ENCODE measurements around the gene AUTS2.

Gene AUTS2

DNA sequence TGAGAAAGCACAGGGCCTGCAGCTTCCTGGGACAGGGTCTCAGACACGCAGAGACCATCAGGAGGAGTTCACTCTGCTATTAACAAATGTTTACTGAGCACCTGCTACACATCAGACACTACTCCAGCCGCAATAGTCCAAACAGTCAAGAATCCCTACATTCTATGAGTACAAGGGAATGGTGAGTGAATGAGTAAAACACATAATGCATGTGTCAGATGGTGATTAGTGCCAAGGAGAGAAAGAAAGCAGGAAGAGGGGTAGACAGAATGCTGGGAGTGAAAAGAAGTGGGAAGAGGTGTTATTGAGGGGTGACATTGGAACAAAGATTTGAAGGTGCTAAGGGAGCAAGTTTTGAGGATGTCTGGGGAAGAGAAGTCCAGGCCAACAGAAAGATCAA is 899.5 kb downstream of the AUTS2 start:
- no peak for DNase-seq

- no peak for DNase-seq
Measured at GRCh38 chr7:70498232-70498992, 900.1 kb downstream of the AUTS2 start.

GRCh38 chr7:70500261-70500660 is 902.0 kb downstream of the AUTS2 start:
- no peak for DNase-seq

DNA sequence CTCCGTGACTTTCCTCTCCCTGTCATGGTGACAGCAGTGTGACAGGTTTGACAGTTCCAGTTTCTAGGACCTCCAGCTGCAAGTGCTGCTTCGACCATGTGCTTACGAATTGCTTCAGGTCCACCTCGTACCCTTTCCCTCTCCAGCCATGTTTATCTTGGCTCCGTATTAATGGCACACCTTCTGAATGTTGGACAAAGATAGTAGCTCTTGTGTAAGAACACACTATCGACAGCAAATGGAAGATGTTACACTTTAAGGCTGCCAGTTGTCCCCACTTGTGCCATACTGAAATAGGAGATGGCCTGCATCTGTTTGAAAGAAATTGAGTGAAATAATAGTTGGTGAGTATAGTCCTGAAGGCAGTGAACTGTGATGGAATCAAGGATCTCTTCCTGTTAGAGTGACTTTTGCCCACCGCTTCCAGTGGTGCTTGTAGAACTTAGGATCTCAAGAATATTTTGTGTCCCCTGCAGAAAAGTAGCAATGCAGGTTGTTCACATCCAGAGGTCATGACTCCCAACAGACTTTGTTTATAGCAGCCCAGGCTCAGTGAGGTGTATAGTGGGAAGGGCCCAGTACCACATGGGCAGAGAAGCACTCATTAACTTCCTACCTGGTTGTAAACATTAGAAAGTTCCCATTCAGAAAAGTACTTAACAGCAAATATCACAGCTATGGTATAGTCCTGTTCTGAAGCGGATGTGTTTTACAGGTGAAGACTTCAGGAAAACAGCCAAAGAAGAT is 904.0 kb downstream of the AUTS2 start:
- DNase-seq = no peak

DNA sequence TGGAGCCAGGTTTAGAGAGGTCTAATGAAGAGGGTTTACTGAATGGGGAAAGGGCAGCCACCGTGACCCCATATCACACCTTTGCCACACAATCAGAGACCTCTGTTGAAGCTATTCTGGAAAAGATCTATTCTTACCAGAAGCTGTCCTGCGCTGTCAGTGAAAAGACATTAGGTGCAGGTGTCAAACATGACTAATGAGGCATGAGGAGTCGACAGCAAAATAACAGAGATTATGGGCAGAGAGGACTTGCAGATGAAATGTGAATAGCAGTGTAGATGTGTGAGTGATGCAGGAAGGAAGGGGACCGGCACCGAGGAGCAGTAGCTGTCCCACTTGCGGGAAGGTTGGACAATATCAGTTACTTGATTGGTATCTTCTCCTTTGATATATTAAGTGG is 906.0 kb downstream of the AUTS2 start:
- no peak for DNase-seq

DNA sequence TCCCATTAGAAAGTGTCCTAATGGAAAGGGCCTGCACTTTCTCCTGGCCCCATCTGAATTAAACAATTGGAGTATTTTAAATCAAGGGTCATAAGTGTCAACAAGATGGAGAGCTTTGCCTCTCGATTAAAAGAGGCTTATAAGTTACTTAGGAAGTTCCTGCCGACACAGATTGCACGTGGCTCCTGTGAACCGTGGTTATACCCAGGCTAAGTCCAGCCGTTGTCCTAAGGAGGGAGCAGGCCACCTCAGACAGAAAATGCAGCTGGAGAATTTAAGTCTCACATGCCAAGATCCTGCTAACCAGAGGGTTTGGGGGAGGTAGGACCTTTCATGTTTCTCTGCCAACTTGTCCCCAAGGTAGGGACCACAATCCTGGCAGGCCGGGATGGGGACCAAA is 907.2 kb downstream of the AUTS2 start:
- DNase-seq = no peak

GRCh38 chr7:70505886-70506285 is 907.6 kb downstream of the AUTS2 start:
- no peak for DNase-seq

- no peak for DNase-seq
Measured at GRCh38 chr7:70506434-70506833, 908.2 kb downstream of the AUTS2 start.

GRCh38 chr7:70512144-70512543 is 913.9 kb downstream of the AUTS2 start:
- DNase-seq = no peak

DNA sequence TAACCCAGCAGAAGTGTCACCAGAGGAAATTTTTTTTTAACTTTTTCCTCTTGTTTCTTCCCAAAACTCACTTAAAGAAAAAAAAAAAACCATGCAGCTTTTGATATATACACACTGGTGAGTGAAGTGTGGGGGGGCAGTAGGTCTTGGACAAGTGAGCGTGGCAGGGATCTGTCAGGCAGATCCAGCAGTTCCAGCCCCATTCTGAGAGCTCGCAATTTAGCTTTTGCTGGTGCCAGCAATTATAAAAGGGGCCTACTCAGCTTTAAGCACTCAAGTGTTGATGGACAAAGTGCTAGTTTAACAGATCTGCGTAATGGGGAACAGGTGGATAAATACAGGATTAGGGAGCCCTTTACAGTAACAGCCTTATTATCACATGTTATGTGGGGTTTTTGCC is 914.5 kb downstream of the AUTS2 start:
- no peak for DNase-seq

- DNase-seq = no peak
Measured at GRCh38 chr7:70520611-70521010, 922.3 kb downstream of the AUTS2 start.

DNA sequence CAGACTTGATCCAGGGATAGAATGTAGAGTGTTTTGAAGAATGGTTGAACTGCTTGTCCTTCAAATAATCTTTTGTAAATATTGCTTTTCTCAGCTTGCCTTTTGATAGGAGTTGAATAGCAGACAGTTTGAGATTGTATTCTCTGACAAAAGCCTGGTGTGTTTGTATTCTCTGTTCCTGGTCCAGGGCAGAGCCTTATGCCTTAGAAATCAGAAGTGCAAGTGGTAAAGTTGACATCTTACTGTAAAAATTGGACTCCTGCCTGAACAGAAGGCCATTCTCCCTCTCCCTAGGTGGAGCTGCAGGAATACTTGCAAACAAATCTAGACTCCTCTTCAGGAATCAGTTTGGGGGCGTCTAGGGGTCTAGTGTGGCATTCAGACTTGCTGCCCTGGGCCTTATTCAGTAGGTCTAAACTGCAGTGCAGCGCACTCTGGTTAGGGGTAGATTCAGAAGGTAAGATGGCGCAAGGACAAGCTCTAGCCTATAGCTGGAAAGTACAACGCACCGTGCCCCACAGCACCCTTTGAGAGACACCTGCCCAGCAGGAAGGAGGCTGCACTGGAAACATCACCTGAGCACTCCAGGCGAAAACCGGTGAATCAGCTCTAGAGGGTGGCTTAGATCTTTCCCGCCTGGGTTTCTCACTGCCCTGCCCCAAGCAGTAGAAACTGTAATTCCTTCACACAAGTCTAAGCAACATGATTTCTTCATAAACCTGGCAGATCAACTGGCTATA is 925.1 kb downstream of the AUTS2 start:
- DNase-seq = no peak

DNA sequence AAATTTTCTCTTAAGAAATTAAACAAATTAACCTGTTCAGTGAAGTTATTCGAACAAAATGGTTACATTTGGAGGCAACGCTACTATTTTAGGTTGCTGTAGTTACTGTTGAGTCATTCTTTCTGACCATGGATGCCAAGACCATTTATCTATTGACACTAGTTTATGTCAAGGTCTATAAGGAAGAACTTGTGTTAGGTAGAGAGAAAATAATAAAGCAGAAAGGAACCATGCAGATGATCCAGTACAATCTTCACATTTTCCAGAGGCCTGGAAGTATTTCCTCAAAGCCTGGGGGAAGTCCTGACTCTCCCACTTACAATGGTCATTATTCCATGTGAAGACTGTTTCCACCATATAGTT is 925.7 kb downstream of the AUTS2 start:
- DNase-seq = no peak

DNA sequence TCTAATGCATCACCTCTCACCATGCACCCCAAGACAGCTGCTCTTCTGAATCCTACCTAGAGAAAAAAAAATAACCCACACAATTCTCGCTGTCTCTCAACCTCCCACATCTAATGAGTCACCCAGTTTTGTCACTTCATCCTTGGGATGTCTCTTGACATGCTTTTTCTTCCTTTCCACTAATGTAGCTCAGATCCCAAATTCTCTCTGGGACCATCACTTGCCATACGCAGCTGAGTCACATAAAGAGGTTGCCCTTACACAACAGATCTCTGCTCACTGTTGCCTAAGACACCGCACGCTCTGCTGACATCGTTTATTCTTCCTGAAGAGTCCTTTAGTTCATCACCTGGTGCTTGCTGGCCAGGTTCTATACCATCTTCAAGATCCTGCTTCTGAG is 927.7 kb downstream of the AUTS2 start:
- no peak for DNase-seq

- DNase-seq = no peak
Measured at GRCh38 chr7:70527520-70528115, 929.3 kb downstream of the AUTS2 start.

- DNase-seq = no peak
Measured at GRCh38 chr7:70529436-70529835, 931.2 kb downstream of the AUTS2 start.

DNA sequence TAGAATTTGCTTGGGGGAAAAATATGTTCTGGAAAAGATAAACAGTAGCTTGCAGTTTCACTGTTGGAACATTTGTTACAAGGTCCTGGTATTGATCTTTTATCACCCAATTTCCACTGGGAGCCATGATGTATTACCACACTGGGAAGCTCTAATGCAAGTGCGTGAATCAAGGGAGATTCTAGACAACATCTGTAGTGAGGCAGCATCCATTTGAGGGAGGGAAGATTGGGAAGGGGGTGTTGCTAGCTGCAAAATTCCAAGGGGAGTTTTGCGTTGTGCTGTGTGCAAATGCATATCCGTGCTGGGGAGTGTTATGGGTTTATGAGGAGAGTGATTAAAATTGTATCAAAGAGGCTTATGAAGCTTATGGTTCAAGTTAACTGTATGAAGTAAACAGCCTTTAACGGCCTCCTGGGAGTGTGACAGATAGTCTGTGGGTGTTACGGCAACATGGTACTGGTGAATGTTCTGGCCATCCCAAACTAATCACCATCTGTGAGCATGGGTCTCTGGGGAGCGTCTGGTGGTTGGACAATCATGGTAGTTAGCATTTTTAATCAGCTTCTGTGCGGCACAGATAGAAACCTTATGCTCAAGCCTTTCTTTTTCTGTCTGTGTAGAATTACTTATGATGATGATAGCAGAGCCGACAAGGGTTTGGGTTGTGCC is 931.8 kb downstream of the AUTS2 start:
- DNase-seq = no peak

- no peak for DNase-seq
Measured at GRCh38 chr7:70533614-70534013, 935.3 kb downstream of the AUTS2 start.

DNA sequence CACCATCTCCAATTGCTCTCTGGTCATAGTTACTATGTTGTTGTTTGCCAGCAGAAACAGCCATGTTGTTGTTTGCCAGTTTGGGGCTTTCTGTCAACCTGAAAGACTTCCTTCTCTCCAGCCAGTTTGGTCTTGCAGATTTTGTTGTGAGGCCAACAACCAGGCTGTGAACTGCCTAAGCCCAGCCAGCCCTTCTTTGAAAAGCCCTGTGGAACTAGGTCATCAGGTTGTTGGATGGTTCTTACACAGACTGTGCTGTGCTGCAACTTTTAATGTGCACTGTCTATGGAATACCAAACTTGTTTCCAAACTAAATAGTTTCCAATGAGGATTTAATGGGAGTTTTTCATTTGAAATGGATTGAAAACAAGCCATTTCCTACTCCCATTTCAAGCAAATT is 940.9 kb downstream of the AUTS2 start:
- no peak for DNase-seq

GRCh38 chr7:70539617-70540016 is 941.3 kb downstream of the AUTS2 start:
- no peak for DNase-seq

- no peak for DNase-seq
Measured at GRCh38 chr7:70540641-70541040, 942.4 kb downstream of the AUTS2 start.

GRCh38 chr7:70542750-70543376 is 944.6 kb downstream of the AUTS2 start:
- DNase-seq = no peak
